ENCODE results near the gene GLT6D1.

DNA sequence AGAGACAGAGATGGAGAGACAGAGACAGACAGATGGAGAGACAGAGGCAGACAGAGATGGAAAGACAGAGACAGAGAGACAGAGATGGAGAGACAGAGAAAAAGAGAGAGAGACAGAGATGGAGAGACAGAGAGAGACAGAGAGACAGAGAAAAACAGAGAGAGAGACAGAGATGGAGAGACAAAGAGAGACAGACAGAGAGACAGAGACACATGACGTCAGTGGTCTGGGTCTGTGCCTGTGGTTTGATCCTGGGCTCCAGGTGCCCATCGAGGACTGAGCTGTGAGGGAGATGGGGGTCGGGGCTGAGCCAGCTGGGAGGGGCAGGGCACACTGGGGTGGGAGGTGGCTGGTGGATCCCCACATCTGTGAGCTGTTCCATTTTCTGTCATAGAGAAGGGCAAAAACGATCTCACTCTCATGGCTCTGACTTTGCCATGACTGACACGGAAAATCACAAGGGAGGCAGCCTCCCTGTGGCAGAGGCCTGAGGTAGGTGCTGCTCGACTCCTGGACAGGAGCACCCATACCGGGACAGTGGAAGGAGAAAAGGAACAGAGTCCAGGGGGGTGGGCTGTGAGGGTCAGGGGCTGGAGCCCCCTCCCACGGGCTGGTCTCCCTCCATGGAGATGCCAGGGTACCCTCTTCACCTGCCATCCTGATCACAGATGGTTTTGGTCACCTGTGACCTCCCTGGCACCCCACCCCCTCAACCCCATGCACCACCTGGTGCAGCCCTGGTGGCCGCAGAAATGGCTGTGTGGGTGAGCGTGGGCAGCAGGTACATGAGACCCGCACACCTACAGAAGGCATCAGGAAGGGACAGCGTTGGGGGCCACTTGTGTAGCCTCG is 28.8 kb downstream of the GLT6D1 start:
- no peak for TF ChIP-seq EZH2 (IDR thresholded peaks at IDR 0.05; ENCODE audit: borderline replicate concordance, low read depth, low read length, severe bottlenecking)
- TF ChIP-seq MAX (IDR thresholded peaks at IDR 0.05; ENCODE audit: insufficient read depth, insufficient read length): no peak
- TF ChIP-seq POLR2AphosphoS5 (IDR thresholded peaks at IDR 0.05; ENCODE audit: insufficient read depth, low read depth, low read length): no peak
